H9 (cell line): ENCODE measurements around the gene S1PR3. TPM values are rescaled to one million over a fixed set of nuclear protein-coding genes. Genes with fewer than 3 reads are reported as not detected.

Experiments used
- DNase-seq: peaks from one replicate; pipeline ENCODE4 v3.0.0-alpha.2; 2017
- H2AFZ ChIP-seq: one replicate; pipeline ENCODE4 v1.6.1; 2013; ENCODE audit warnings: mild to moderate bottlenecking, low read length, control low read depth, moderate library complexity
- H2AK5ac ChIP-seq: 2 replicates; pipeline ENCODE4 v1.6.1; 2013; ENCODE audit warnings: low read length, control low read depth, mixed read lengths; ENCODE audit not compliant: insufficient read length
- H2BK120ac ChIP-seq: one replicate; pipeline ENCODE4 v1.6.1; 2013; ENCODE audit warnings: low read depth, mild to moderate bottlenecking, low read length, control low read depth, inconsistent platforms; ENCODE audit not compliant: poor library complexity, severe bottlenecking
- H2BK12ac ChIP-seq: 2 replicates; pipeline ENCODE4 v1.6.1; 2013; ENCODE audit warnings: low read length, control low read depth, mixed read lengths, low read depth; ENCODE audit not compliant: insufficient read length
- H2BK15ac ChIP-seq: 2 replicates; pipeline ENCODE4 v1.6.1; 2013; ENCODE audit warnings: low read depth, low read length, control low read depth
- H2BK20ac ChIP-seq: one replicate; pipeline ENCODE4 v1.6.1; 2013; ENCODE audit warnings: low read depth, mild to moderate bottlenecking, low read length, control low read depth, inconsistent platforms; ENCODE audit not compliant: poor library complexity, severe bottlenecking
- H2BK5ac ChIP-seq: 2 replicates; pipeline ENCODE4 v1.6.1; 2013; ENCODE audit warnings: low read length, control low read depth, mixed read lengths; ENCODE audit not compliant: insufficient read length
- H3K14ac ChIP-seq: 2 replicates; pipeline ENCODE4 v1.6.1; 2013; ENCODE audit warnings: low read length, control low read depth; ENCODE audit not compliant: insufficient read depth
- H3K18ac ChIP-seq: 2 replicates; pipeline ENCODE4 v1.6.1; 2013; ENCODE audit warnings: low read depth, mild to moderate bottlenecking, mixed read lengths, low read length, control low read depth; ENCODE audit not compliant: insufficient read length
- H3K23ac ChIP-seq: 2 replicates; pipeline ENCODE4 v1.6.1; 2013; ENCODE audit warnings: low read length, control low read depth, mixed read lengths, low read depth; ENCODE audit not compliant: insufficient read length
- H3K23me2 ChIP-seq: 2 replicates; pipeline ENCODE4 v1.6.1; 2013; ENCODE audit warnings: low read depth, mild to moderate bottlenecking, mixed read lengths, low read length, control low read depth; ENCODE audit not compliant: insufficient read length, poor library complexity, severe bottlenecking
- H3K27ac ChIP-seq: 2 replicates; pipeline ENCODE4 v1.5.1; 2013; ENCODE audit warnings: low read length, control low read depth, mixed read lengths, low read depth; ENCODE audit not compliant: insufficient read length
- H3K27me3 ChIP-seq: 2 replicates; pipeline ENCODE4 v1.6.1; 2013; ENCODE audit warnings: low read length, control low read depth, inconsistent platforms; ENCODE audit not compliant: insufficient read depth
- H3K4ac ChIP-seq: 2 replicates; pipeline ENCODE4 v1.6.1; 2013; ENCODE audit warnings: low read depth, mild to moderate bottlenecking, control low read depth, inconsistent platforms, low read length, moderate library complexity
- H3K4me1 ChIP-seq: 2 replicates; pipeline ENCODE4 v1.6.1; 2013; ENCODE audit warnings: low read length, control low read depth, inconsistent platforms; ENCODE audit not compliant: insufficient read depth
- H3K4me2 ChIP-seq: 2 replicates; pipeline ENCODE4 v1.6.1; 2013; ENCODE audit warnings: low read length, control low read depth, mixed read lengths; ENCODE audit not compliant: insufficient read length, insufficient read depth
- H3K56ac ChIP-seq: 2 replicates; pipeline ENCODE4 v1.6.1; 2013; ENCODE audit warnings: low read depth, mild to moderate bottlenecking, mixed read lengths, low read length, control low read depth; ENCODE audit not compliant: insufficient read length
- H3K79me1 ChIP-seq: 2 replicates; pipeline ENCODE4 v1.6.1; 2013; ENCODE audit warnings: low read depth, mild to moderate bottlenecking, moderate library complexity, low read length, control low read depth, inconsistent platforms; ENCODE audit not compliant: insufficient read depth, poor library complexity, severe bottlenecking
- H3K79me2 ChIP-seq: 2 replicates; pipeline ENCODE4 v1.6.1; 2013; ENCODE audit warnings: low read length, control low read depth, inconsistent platforms; ENCODE audit not compliant: insufficient read depth
- H3K9ac ChIP-seq: 2 replicates; pipeline ENCODE4 v1.6.1; 2013; ENCODE audit warnings: low read length, control low read depth, mixed read lengths; ENCODE audit not compliant: insufficient read length; ENCODE audit errors: extremely low read depth
- H3K9me3 ChIP-seq: one replicate; pipeline ENCODE4 v1.6.1; 2013; ENCODE audit warnings: low read depth, low read length, inconsistent platforms; ENCODE audit not compliant: control insufficient read depth
- H3T11ph ChIP-seq: one replicate; pipeline ENCODE4 v1.6.1; 2013; ENCODE audit warnings: mild to moderate bottlenecking, low read length, control low read depth, inconsistent platforms
- H4K20me1 ChIP-seq: one replicate; pipeline ENCODE4 v1.6.1; 2013; ENCODE audit not compliant: control insufficient read depth, insufficient read length, insufficient read depth
- H4K5ac ChIP-seq: 2 replicates; pipeline ENCODE4 v1.6.1; 2013; ENCODE audit warnings: low read depth, mild to moderate bottlenecking, mixed read lengths, low read length, control low read depth; ENCODE audit not compliant: insufficient read length
- H4K8ac ChIP-seq: replicated peaks from 2 replicates; pipeline ENCODE4 v1.6.1; 2013; ENCODE audit warnings: low read length, control low read depth, mixed read lengths, low read depth; ENCODE audit not compliant: insufficient read length
- H4K91ac ChIP-seq: 2 replicates; pipeline ENCODE4 v1.6.1; 2013; ENCODE audit warnings: low read depth, mild to moderate bottlenecking, moderate library complexity, mixed read lengths, low read length, control low read depth; ENCODE audit not compliant: insufficient read length
- H3K27ac Mint-ChIP-seq, 3 experiments: 2 replicates in 2 of 3; 3 replicates in 1 of 3; pipeline ENCODE4 v1.8.0; 2020 to 2021; ENCODE audit warnings: mixed read lengths in 3 of 3, mild to moderate bottlenecking in 1 of 3, moderate library complexity in 1 of 3
- H3K27me3 Mint-ChIP-seq: 2 replicates; pipeline ENCODE4 v1.8.0; 2021; ENCODE audit warnings: low read depth, mild to moderate bottlenecking, moderate library complexity, mixed read lengths
- H3K36me3 Mint-ChIP-seq, 3 experiments: 2 replicates in 2 of 3; 3 replicates in 1 of 3; pipeline ENCODE4 v1.8.0; 2020 to 2021; ENCODE audit warnings: low read depth in 3 of 3, mixed read lengths in 3 of 3; ENCODE audit not compliant: insufficient read depth in 1 of 3
- H3K4me1 Mint-ChIP-seq, 2 experiments: 2 replicates each; pipeline ENCODE4 v1.8.0; 2020; ENCODE audit warnings: mixed read lengths in 2 of 2
- H3K4me3 Mint-ChIP-seq, 2 experiments: 2 replicates in 1 of 2; 3 replicates in 1 of 2; pipeline ENCODE4 v1.8.0; 2020 to 2021; ENCODE audit warnings: mild to moderate bottlenecking in 2 of 2, mixed read lengths in 2 of 2, moderate library complexity in 1 of 2
- H3K9me3 Mint-ChIP-seq, 2 experiments: 2 replicates in 1 of 2; 3 replicates in 1 of 2; pipeline ENCODE4 v1.8.0; 2020; ENCODE audit warnings: mild to moderate bottlenecking in 2 of 2, mixed read lengths in 2 of 2, moderate library complexity in 1 of 2
- CTCF ChIP-seq: fragments of 200-600 bp; sonication (generic); conservative IDR thresholded peaks from 3 replicates; pipeline ENCODE4 v1.8.0; 2021; ENCODE audit warnings: antibody characterized with exemption, mild to moderate bottlenecking
- WGBS: extraction: QIAGEN DNeasy Blood & Tissue Kit; methylation state at CpG from one replicate; pipeline ENCODE4 v1.1.7; 2013; ENCODE audit warnings: missing lambda C conversion rate, low lambda C conversion rate, mixed read lengths; ENCODE audit not compliant: insufficient read length; ENCODE audit errors: extremely low coverage; 5-methylcytosine and 5-hydroxymethylcytosine counted together
- total RNA-seq: library from RNA; stranded (reverse); gene quantifications from 2 replicates; pipeline ENCODE4 v1.2.1, GENCODE V29; 2021

Gene S1PR3
- total RNA-seq, 1 experiment from 2014 or later, result 3.3 TPM

- Histone ChIP-seq H3K27me3 (0 out of 2 replicates have a peak, but pooled peaks cover 2% of the 10 kb centered on the region), H2BK20ac (no peak overlapping the region), H3K4me2 (no peak overlapping the region), H3T11ph (no peak overlapping the region), H3K4me1 (no peaks in the 10 kb centered on the region; the same call in 1 of the 2 replicates), H4K8ac (no peak overlapping the region), H2AK5ac (no peak overlapping the region), H3K14ac (no peak overlapping the region), H3K18ac (no peak overlapping the region), H3K79me2 (no peaks in the 10 kb centered on the region), H2BK120ac (no peak overlapping the region), H3K79me1 (no peaks in the 10 kb centered on the region), H3K56ac (no peak overlapping the region), H2BK15ac (no peak overlapping the region), H2AFZ (no peak overlapping the region), H3K23ac (no peak overlapping the region), H4K5ac (no peak overlapping the region), H3K9me3 (no peaks in the 10 kb centered on the region), H2BK5ac (no peak overlapping the region), H4K91ac (no peak overlapping the region), H4K20me1 (peaks cover 3% of the 10 kb centered on the region), H3K27ac (no peak overlapping the region), H2BK12ac (no peak overlapping the region), H3K9ac (no peak overlapping the region), H3K4ac (no peak overlapping the region), H3K23me2 (peaks cover 18% of the 10 kb centered on the region)
- Mint-ChIP-seq H3K4me3 (no peak overlapping the region), H3K9me3 (no peaks in the 10 kb centered on the region; a peak in 1 of 5 replicates), H3K27ac (no peak overlapping the region), H3K36me3 (peaks cover 0 to 5% (median 4%) of the 10 kb centered on the region in 3 experiments; a peak in 3 of 7 replicates), H3K27me3 (peaks cover 9% of the 10 kb centered on the region), H3K4me1 (peaks cover 15 to 21% of the 10 kb centered on the region in 2 experiments)
- TF ChIP-seq CTCF, result no peak
- WGBS, result no CpG with 5 or more reads among the region's 9 CpGs
- DNase-seq, result no peak
Observed at GRCh38 chr9:88994469-88995199, 3.4 kb downstream of the S1PR3 start.
